GM18499 (cell line): ENCODE results near the gene APRT.
"Not testable (repeated sequence)": the region's sequence is repeated elsewhere in the genome, so short reads cannot be mapped to it uniquely, and the experiment has no call there.

Experiments used
- ATAC-seq: cut with Tn5 transposase; IDR thresholded peaks from one replicate; pipeline ENCODE4 v1.9.1; 2021; ENCODE audit warnings: moderate number of reproducible peaks; ENCODE audit not compliant: insufficient read depth, unreplicated experiment

Gene APRT

GRCh38 chr16:88777471-88778270, 34.1 kb downstream of the APRT start:
- ATAC-seq = no peak

GRCh38 chr16:88775825-88776224, 35.9 kb downstream of the APRT start:
- no peak for ATAC-seq

- ATAC-seq = no peak
These were observed 37.0 kb downstream of the APRT start for GRCh38 chr16:88774544-88775393.

- no peak for ATAC-seq
These were observed 37.9 kb downstream of the APRT start for GRCh38 chr16:88773812-88774291.

- ATAC-seq = no peak
These were observed 38.6 kb downstream of the APRT start for GRCh38 chr16:88772871-88773811.

GRCh38 chr16:88771781-88772180, 39.9 kb downstream of the APRT start:
- ATAC-seq = not testable (repeated sequence)

GRCh38 chr16:88771294-88771772, 40.4 kb downstream of the APRT start:
- no peak for ATAC-seq

GRCh38 chr16:88770461-88771293, 41.1 kb downstream of the APRT start:
- no peak for ATAC-seq

GRCh38 chr16:88769617-88770460, 41.9 kb downstream of the APRT start:
- ATAC-seq = no peak

- no peak for ATAC-seq
These were observed 43.5 kb downstream of the APRT start for GRCh38 chr16:88768071-88768783.

GRCh38 chr16:88767546-88768070, 44.1 kb downstream of the APRT start:
- ATAC-seq = no peak

- no peak for ATAC-seq
These were observed 44.8 kb downstream of the APRT start for GRCh38 chr16:88766975-88767374.

- ATAC-seq = no peak
These were observed 46.8 kb downstream of the APRT start for GRCh38 chr16:88764913-88765349.

- no peak for ATAC-seq
These were observed 47.6 kb downstream of the APRT start for GRCh38 chr16:88764080-88764479.

- ATAC-seq = no peak
These were observed 48.1 kb downstream of the APRT start for GRCh38 chr16:88763502-88764053.

- no peak for ATAC-seq
These were observed 48.8 kb downstream of the APRT start for GRCh38 chr16:88762941-88763340.

- no peak for ATAC-seq
These were observed 49.4 kb downstream of the APRT start for GRCh38 chr16:88762258-88762870.
